Islet precursor cell (in vitro differentiated cells): Measurements from ENCODE around the gene RDH13.

Experiments
- DNase-seq: peaks from one replicate; pipeline ENCODE4 v3.0.0-alpha.2; 2018

RDH13 gene

GRCh38 chr19:55091126-55091910 is 28.4 kb upstream of the RDH13 start:
- no peak for DNase-seq

GRCh38 chr19:55090564-55090963 is 27.6 kb upstream of the RDH13 start:
- peak; percentile 46 for DNase-seq

GRCh38 chr19:55089342-55089944 is 26.5 kb upstream of the RDH13 start:
- no peak for DNase-seq

GRCh38 chr19:55088543-55089341 is 25.8 kb upstream of the RDH13 start:
- peak; percentile 88 for DNase-seq

GRCh38 chr19:55088021-55088451 is 25.1 kb upstream of the RDH13 start:
- no peak for DNase-seq

GRCh38 chr19:55087542-55087901 is 24.6 kb upstream of the RDH13 start:
- DNase-seq = no peak

GRCh38 chr19:55086730-55087541 is 24.0 kb upstream of the RDH13 start:
- DNase-seq = peak; percentile 98

- no peak for DNase-seq
Measured at GRCh38 chr19:55085923-55086715, 23.2 kb upstream of the RDH13 start.

- no peak for DNase-seq
Measured at GRCh38 chr19:55084416-55084815, 21.5 kb upstream of the RDH13 start.

- DNase-seq = no peak
Measured at GRCh38 chr19:55083004-55083850, 20.3 kb upstream of the RDH13 start.

- DNase-seq = peak; percentile 76
Measured at GRCh38 chr19:55082020-55082851, 19.3 kb upstream of the RDH13 start.

GRCh38 chr19:55081770-55082019 is 18.7 kb upstream of the RDH13 start:
- no peak for DNase-seq

- peak; percentile 97 for DNase-seq
Measured at GRCh38 chr19:55080968-55081769, 18.2 kb upstream of the RDH13 start.

GRCh38 chr19:55080121-55080967 is 17.4 kb upstream of the RDH13 start:
- DNase-seq = peak; percentile 87

- DNase-seq = no peak
Measured at GRCh38 chr19:55079400-55080038, 16.6 kb upstream of the RDH13 start.

GRCh38 chr19:55078996-55079395 is 16.0 kb upstream of the RDH13 start:
- DNase-seq = no peak

- no peak for DNase-seq
Measured at GRCh38 chr19:55077106-55077505, 14.2 kb upstream of the RDH13 start.

GRCh38 chr19:55076321-55076720 is 13.4 kb upstream of the RDH13 start:
- DNase-seq = no peak
